Measurements from ENCODE around the gene NOP14.

The NOP14 gene

DNA sequence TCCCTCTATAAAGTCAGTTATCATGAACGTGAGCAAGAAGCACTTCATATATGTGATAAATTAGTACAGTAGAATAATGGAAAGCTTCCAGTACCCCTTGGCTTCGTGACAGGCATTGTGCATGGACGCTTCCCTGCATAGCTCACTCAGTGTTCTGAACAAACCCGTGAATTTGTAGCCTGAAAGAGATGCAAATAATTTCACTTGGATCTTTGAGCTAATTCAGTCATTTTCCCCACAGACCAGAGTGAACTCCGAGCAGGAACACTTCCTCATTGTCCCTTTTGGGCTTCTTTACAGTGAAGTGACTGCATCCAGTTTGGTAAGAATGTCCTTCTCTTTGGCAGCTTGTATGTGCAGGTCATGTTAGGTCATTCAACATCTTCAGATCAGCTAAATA, 69.4 kb downstream of the NOP14 start:
- no peak for DNase-seq
- intact Hi-C loops (cut with DNase I), result no loop called here

- intact Hi-C loops (cut with DNase I), result no loop called here
- no peak for DNase-seq
These were observed 71.9 kb downstream of the NOP14 start for GRCh38 chr4:2891294-2891693.

DNA sequence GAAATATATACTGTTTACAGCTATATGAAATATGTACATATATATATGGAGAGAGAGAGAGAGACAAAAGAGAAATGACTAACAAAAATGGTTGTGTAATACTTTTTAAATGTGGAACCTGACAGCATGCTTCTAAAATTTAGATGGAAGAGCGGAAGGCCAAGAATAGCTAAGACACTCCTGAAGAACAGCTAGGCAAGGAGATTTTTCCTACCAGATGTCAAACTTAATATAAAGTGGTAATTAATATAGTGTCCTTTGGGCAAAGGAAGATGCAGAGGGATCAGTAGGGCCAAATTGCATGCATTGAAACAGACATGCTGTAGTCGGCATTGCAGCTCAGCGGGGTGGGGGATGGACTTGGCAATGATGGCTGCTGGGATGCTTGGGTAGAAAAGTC, 74.3 kb downstream of the NOP14 start:
- intact Hi-C loops (cut with DNase I), result no loop called here
- peak in 1 of 10 donors; percentile 46 for DNase-seq

Measured in posterior cingulate gyrus (tissue), 11 donors.